ENCODE data around the gene ICAM5. TPM values are rescaled to one million over a fixed set of nuclear protein-coding genes. Genes with fewer than 3 reads are reported as not detected.

Gene ICAM5
- total and polyA plus RNA-seq, 2 donors from 2014 or later, result 0.34 to 2.9 TPM

DNA sequence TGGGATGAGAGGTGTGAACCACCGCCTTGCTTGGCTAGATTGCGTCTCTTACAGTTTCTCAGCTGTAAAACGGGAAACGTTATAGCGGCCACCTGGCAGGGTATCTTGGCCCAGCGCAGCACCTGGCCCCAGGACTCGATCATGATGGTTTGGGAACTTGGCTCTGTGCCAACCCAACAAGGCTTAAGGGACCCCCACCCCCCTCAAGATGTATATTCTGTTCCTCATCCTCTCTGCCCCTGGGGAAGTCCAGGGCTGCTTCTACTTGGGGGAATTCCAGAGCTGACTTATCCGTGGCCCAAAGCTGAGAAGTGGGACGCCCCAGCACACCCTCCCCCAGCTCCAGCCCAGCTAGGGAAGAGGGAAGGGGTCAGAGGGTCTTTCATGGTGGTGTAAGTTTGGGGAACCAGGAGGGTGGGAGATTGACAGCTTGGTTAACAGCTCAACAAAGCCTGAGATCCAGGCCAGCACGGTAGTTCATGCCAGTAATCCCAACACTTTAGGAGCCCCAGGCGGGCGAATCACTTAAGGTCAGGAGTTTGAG is 18.1 kb upstream of the ICAM5 start:
- intact Hi-C loops (cut with DNase I), result no loop called here
- H3K9ac ChIP-seq (ENCODE audit: low read length in 3 of 3), result no peak overlapping the region

DNA sequence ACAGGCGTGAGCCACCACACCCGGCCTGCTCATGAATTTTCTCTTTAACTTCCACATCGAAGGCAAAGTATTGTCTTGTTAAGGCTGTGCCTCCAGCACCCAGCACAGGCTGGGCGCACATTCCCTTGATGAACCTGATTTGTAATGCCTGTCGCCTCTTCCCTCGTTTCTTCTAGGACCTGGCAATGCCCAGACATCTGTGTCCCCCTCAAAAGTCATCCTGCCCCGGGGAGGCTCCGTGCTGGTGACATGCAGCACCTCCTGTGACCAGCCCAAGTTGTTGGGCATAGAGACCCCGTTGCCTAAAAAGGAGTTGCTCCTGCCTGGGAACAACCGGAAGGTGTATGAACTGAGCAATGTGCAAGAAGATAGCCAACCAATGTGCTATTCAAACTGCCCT is 15.2 kb upstream of the ICAM5 start:
- Histone ChIP-seq H3K27ac (ENCODE audit: low read depth in 2 of 2, low read length in 2 of 2) (no peak overlapping the region), H3K36me3 (ENCODE audit: control insufficient read depth in 2 of 3, insufficient read depth in 3 of 3, low read length in 3 of 3) (peaks cover 0 to 5% (median 0%) of the 10 kb centered on the region in 3 donors), H3K4me3 (ENCODE audit: low read length in 3 of 3) (no peak overlapping the region), H3K9ac (ENCODE audit: low read length in 3 of 3) (no peak overlapping the region), H3K27me3 (ENCODE audit: control insufficient read depth, insufficient read depth, low read length) (peaks cover 9% of the 10 kb centered on the region), H3K9me3 (ENCODE audit: control insufficient read depth in 2 of 3, insufficient read depth in 1 of 3, low read length in 3 of 3) (no peaks in the 10 kb centered on the region), H3K4me1 (ENCODE audit: control insufficient read depth in 2 of 3, insufficient read depth in 2 of 3, low read depth in 1 of 3, low read length in 3 of 3) (peaks cover 0 to 9% (median 0%) of the 10 kb centered on the region in 3 donors)
- intact Hi-C loops (cut with DNase I), result no loop called here
- DNase-seq (no peak), FAIRE-seq (no peak)
- TF ChIP-seq, protein P1, sequence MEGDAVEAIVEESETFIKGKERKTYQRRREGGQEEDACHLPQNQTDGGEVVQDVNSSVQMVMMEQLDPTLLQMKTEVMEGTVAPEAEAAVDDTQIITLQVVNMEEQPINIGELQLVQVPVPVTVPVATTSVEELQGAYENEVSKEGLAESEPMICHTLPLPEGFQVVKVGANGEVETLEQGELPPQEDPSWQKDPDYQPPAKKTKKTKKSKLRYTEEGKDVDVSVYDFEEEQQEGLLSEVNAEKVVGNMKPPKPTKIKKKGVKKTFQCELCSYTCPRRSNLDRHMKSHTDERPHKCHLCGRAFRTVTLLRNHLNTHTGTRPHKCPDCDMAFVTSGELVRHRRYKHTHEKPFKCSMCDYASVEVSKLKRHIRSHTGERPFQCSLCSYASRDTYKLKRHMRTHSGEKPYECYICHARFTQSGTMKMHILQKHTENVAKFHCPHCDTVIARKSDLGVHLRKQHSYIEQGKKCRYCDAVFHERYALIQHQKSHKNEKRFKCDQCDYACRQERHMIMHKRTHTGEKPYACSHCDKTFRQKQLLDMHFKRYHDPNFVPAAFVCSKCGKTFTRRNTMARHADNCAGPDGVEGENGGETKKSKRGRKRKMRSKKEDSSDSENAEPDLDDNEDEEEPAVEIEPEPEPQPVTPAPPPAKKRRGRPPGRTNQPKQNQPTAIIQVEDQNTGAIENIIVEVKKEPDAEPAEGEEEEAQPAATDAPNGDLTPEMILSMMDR (IDR thresholded peaks at IDR 0.05; ENCODE audit: borderline replicate concordance, extremely low read depth, insufficient read depth), result no peak

More for the DNA sequence above, 18.1 kb upstream of the ICAM5 start:
- Histone ChIP-seq H3K4me3 (ENCODE audit: low read length in 3 of 3) (peak overlapping the region; percentile 16 to 61 (median 61)), H3K4me1 (ENCODE audit: control insufficient read depth in 2 of 3, insufficient read depth in 2 of 3, low read depth in 1 of 3, low read length in 3 of 3) (peaks cover 0 to 9% (median 0%) of the 10 kb centered on the region in 3 donors), H3K27me3 (ENCODE audit: control insufficient read depth, insufficient read depth, low read length) (peaks cover 9% of the 10 kb centered on the region), H3K36me3 (ENCODE audit: control insufficient read depth in 2 of 3, insufficient read depth in 3 of 3, low read length in 3 of 3) (peaks cover 0 to 5% (median 0%) of the 10 kb centered on the region in 3 donors), H3K9me3 (ENCODE audit: control insufficient read depth in 2 of 3, insufficient read depth in 1 of 3, low read length in 3 of 3) (no peaks in the 10 kb centered on the region), H3K27ac (ENCODE audit: low read depth in 2 of 2, low read length in 2 of 2) (peak overlapping the region; percentile 87 to 90)
- DNase-seq (peak in 2 of 5 donors; percentile 54 to 70), FAIRE-seq (no peak)
- TF ChIP-seq, protein P1 (IDR thresholded peaks at IDR 0.05; ENCODE audit: borderline replicate concordance, extremely low read depth, insufficient read depth), result no peak

DNA sequence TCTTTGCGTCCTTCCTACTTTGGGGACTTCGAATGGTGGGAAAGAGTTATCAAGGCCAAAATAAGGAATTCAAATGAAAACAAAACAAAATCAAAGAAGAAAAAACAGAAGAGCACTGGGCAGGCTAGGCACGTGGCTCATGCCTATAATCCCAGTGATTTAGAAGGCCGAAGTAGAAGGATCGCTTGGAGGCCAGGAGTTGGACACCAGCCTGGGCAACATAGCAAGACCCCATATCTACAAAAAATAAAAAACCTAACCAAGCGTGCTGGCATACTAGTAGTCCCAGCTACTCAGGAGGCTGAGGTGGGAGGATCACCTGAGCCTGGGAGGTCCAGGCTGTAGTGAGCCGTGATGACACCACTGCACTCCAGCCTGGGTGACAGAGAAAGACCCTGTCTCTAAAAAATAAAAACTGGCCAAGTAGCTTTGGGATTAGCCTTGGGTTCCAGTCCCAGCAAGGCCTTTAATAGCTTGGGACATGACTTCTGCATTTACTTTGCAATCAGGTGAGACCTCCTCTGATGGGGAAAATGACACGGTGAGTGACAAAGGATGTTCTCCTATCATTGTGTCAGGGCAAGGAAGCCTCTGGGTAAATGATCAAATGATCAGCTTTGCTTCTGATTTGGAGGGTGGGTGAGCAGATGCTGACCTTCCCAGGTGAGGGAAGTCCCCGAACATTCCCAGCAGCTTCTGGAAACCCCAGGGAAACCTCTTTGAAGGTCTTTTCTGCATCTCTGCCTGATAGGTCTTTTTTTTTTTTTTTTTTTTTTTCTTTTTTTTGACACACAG is 11.8 kb upstream of the ICAM5 start:
- TF ChIP-seq, protein P1 (IDR thresholded peaks at IDR 0.05; ENCODE audit: borderline replicate concordance, extremely low read depth, insufficient read depth), result no peak
- H3K9ac ChIP-seq (ENCODE audit: low read length in 3 of 3), result no peak overlapping the region
- no peak for DNase-seq
- H3K4me1 ChIP-seq (ENCODE audit: control insufficient read depth in 2 of 3, insufficient read depth in 2 of 3, low read depth in 1 of 3, low read length in 3 of 3), result no peaks in the 10 kb centered on the region
- no peak for FAIRE-seq
- H3K4me3 ChIP-seq (ENCODE audit: low read length in 3 of 3), result no peak overlapping the region
- no peaks in the 10 kb centered on the region for H3K27me3 ChIP-seq (ENCODE audit: control insufficient read depth, insufficient read depth, low read length)
- peaks cover 0 to 5% (median 0%) of the 10 kb centered on the region in 3 donors for H3K36me3 ChIP-seq (ENCODE audit: control insufficient read depth in 2 of 3, insufficient read depth in 3 of 3, low read length in 3 of 3)
- H3K27ac ChIP-seq (ENCODE audit: low read depth in 2 of 2, low read length in 2 of 2), result no peak overlapping the region
- no peaks in the 10 kb centered on the region for H3K9me3 ChIP-seq (ENCODE audit: control insufficient read depth in 2 of 3, insufficient read depth in 1 of 3, low read length in 3 of 3)
- intact Hi-C loops (cut with DNase I), result no loop called here
